ENCODE results near the gene ATRNL1. TPM values are rescaled to one million over a fixed set of nuclear protein-coding genes. Genes with fewer than 3 reads are reported as not detected.
"Not testable (repeated sequence)": the region's sequence is repeated elsewhere in the genome, so short reads cannot be mapped to it uniquely, and the experiment has no call there.

Gene ATRNL1
- total and polyA plus RNA-seq, 4 donors: 2.6 to 41.0 (median 15.1) TPM

DNA sequence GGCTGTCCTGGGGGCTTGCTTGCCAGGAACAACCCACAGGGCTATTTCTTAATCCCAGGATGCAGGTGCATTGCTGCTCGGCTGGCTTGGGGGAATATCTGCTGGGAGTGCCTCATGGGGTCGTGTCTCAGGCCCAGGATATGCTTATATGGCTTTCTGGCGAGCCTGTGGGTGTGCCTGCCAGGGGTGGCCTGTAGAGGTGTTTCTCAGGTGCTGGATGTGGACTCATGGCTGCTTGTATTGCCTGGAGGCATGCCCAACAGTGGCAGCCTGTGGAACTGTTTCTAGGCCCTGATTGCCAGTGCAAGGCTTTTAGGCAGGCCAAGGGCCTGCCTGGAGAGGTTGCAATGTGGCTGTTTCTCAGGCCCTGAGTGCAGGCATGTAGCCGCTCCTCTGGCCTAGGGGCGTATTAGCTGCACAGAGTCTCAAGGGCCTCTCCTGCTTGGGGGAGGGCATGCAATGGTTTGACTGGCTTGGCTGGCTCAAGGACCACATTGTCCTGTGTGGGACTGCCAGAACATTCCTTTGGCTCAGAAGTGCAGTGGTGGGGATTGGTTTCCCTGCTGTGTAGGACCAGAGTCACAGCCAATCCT, 202.1 kb downstream of the ATRNL1 start:
- peaks cover 0 to 2% of the 10 kb centered on the region in 2 donors for H3K36me3 ChIP-seq (ENCODE audit: control insufficient read depth in 1 of 2, insufficient read depth in 2 of 2, low read length in 1 of 2)
- WGBS, 2 donors: 81 to 88% methylated on average over 5 of the region's 5 CpGs
- no peaks in the 10 kb centered on the region for H3K27me3 ChIP-seq (ENCODE audit: control insufficient read depth in 1 of 2, insufficient read depth in 2 of 2, low read length in 1 of 2)
- no peak for ATAC-seq (ENCODE audit: low FRiP score)
- H3K4me3 ChIP-seq (ENCODE audit: low read length in 2 of 2): no peak overlapping the region
- H3K27ac ChIP-seq (ENCODE audit: low read depth in 1 of 2, low read length in 2 of 2): no peak overlapping the region
- intact Hi-C loops (cut with DNase I): no loop called here
- DNase-seq: peak in 1 of 2 donors; percentile 53
- H3K4me1 ChIP-seq (ENCODE audit: control insufficient read depth in 1 of 2, insufficient read depth in 2 of 2, low read length in 2 of 2): no peaks in the 10 kb centered on the region
- peaks cover 3% of the 10 kb centered on the region for H3K9me3 ChIP-seq (ENCODE audit: control insufficient read depth, low read length)

DNA sequence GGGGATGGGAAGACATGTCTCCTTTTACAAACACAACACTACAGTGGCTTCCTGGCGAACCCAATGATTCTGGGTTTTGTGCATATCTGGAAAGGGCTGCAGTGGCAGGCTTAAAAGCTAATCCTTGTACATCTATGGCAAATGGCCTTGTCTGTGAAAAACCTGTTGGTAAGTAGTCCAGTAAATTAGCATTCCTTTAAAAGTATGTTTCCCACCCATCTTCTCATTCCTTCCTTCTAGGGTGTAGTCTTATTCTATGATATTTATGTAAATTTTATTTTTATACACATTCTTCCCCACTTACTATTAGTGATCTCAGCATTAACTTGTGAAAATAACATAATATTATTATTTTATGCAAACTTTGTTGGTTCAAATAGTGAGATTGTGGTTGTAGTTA, 206.9 kb downstream of the ATRNL1 start:
- no peaks in the 10 kb centered on the region for H3K9me3 ChIP-seq (ENCODE audit: control insufficient read depth, low read length)
- ATAC-seq (ENCODE audit: low FRiP score) (no peak), DNase-seq (no peak)
- no peaks in the 10 kb centered on the region for H3K36me3 ChIP-seq (ENCODE audit: control insufficient read depth in 1 of 2, insufficient read depth in 2 of 2, low read length in 1 of 2)
- H3K4me1 ChIP-seq (ENCODE audit: control insufficient read depth in 1 of 2, insufficient read depth in 2 of 2, low read length in 2 of 2): no peaks in the 10 kb centered on the region
- no peak overlapping the region for H3K27ac ChIP-seq (ENCODE audit: low read depth in 1 of 2, low read length in 2 of 2)
- 80 to 82% methylated on average over 1 of the region's 1 CpG for WGBS, 2 donors
- intact Hi-C loops (cut with DNase I): no loop called here
- H3K27me3 ChIP-seq (ENCODE audit: control insufficient read depth in 1 of 2, insufficient read depth in 2 of 2, low read length in 1 of 2): no peaks in the 10 kb centered on the region
- H3K4me3 ChIP-seq (ENCODE audit: low read length in 2 of 2): no peak overlapping the region

DNA sequence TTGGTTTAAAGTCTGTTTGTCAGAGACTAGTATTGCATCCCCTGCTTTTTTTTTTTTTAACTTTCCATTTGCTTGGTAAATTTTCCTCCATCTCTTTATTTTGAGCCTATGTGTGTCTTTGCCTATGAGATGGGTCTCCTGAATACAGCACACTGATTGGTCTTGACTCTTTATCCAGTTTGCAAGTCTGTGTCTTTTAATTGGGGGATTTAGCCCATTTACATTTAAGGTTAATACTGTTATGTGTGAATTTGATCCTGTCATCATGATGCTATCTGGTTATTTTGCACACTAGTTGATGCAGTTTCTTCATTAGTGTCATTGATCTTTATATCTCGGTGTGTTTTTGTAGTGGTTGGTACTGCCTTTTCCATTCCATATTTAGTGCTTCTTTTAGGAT, 226.5 kb downstream of the ATRNL1 start:
- ATAC-seq (ENCODE audit: low FRiP score); H3K4me1 ChIP-seq (ENCODE audit: control insufficient read depth in 1 of 2, insufficient read depth in 2 of 2, low read length in 2 of 2): not testable (repeated sequence)
- WGBS, 2 donors: 98 to 100% methylated on average over 1 of the region's 1 CpG

DNA sequence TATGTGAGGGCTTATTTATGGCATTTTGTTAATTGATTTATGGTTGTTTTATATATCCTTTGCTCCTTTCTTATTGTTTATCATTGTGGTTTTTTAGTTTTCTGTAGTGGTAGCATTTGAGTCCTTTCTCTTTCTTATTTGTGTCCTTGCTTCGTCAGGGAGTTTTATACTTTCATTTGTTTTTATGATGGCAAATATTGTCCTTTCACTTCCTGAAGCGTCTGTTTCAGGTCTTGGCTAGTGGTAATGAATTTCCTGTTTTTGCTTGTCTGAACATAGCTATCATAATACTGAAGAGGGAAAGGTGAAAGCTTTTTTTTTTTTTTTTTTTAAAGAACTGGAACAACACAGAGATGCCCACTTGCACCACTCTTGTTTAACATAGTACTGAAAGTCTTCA, 228.2 kb downstream of the ATRNL1 start:
- intact Hi-C loops (cut with DNase I): no loop called here
- Histone ChIP-seq H3K4me3 (ENCODE audit: low read length in 2 of 2) (no peak overlapping the region), H3K27ac (ENCODE audit: low read depth in 1 of 2, low read length in 2 of 2) (no peak overlapping the region), H3K36me3 (ENCODE audit: control insufficient read depth in 1 of 2, insufficient read depth in 2 of 2, low read length in 1 of 2) (no peaks in the 10 kb centered on the region), H3K4me1 (ENCODE audit: control insufficient read depth in 1 of 2, insufficient read depth in 2 of 2, low read length in 2 of 2) (no peaks in the 10 kb centered on the region), H3K27me3 (ENCODE audit: control insufficient read depth in 1 of 2, insufficient read depth in 2 of 2, low read length in 1 of 2) (no peaks in the 10 kb centered on the region), H3K9me3 (ENCODE audit: control insufficient read depth, low read length) (peaks cover 1% of the 10 kb centered on the region)
- DNase-seq (no peak), ATAC-seq (ENCODE audit: low FRiP score) (no peak)
- 49 to 56% methylated on average over 2 of the region's 2 CpGs for WGBS, 2 donors

More for the DNA sequence above, 226.5 kb downstream of the ATRNL1 start:
- intact Hi-C loops (cut with DNase I); H3K4me3 ChIP-seq (ENCODE audit: low read length in 2 of 2); H3K27me3 ChIP-seq (ENCODE audit: control insufficient read depth in 1 of 2, insufficient read depth in 2 of 2, low read length in 1 of 2); H3K9me3 ChIP-seq (ENCODE audit: control insufficient read depth, low read length); H3K27ac ChIP-seq (ENCODE audit: low read depth in 1 of 2, low read length in 2 of 2); H3K36me3 ChIP-seq (ENCODE audit: control insufficient read depth in 1 of 2, insufficient read depth in 2 of 2, low read length in 1 of 2); DNase-seq: not testable (repeated sequence)

DNA sequence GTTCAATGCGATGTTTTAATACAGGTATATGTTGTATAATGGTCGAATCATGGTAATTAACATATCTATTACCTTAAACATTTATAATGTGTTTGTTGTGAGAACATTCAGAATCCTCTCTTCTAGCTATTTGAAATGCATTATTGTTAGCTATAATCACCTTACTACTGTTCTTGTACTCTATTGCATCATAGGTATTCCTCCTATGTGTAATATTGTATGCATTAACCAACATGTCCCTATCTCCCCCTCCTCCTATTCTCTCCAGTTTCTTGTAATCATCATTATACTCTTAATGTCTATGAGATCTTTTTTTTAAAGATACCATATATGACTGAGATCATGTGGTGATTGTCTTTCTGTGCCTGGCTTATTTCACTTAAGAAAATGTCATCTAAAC, 235.2 kb downstream of the ATRNL1 start:
- DNase-seq (no peak), ATAC-seq (ENCODE audit: low FRiP score) (no peak)
- Histone ChIP-seq H3K4me1 (ENCODE audit: control insufficient read depth in 1 of 2, insufficient read depth in 2 of 2, low read length in 2 of 2) (no peaks in the 10 kb centered on the region), H3K27me3 (ENCODE audit: control insufficient read depth in 1 of 2, insufficient read depth in 2 of 2, low read length in 1 of 2) (no peaks in the 10 kb centered on the region), H3K27ac (ENCODE audit: low read depth in 1 of 2, low read length in 2 of 2) (no peak overlapping the region), H3K36me3 (ENCODE audit: control insufficient read depth in 1 of 2, insufficient read depth in 2 of 2, low read length in 1 of 2) (no peaks in the 10 kb centered on the region), H3K4me3 (ENCODE audit: low read length in 2 of 2) (no peak overlapping the region), H3K9me3 (ENCODE audit: control insufficient read depth, low read length) (peaks cover 1% of the 10 kb centered on the region)
- intact Hi-C loops (cut with DNase I): no loop called here
- WGBS, 2 donors: 90 to 94% methylated on average over 2 of the region's 2 CpGs

DNA sequence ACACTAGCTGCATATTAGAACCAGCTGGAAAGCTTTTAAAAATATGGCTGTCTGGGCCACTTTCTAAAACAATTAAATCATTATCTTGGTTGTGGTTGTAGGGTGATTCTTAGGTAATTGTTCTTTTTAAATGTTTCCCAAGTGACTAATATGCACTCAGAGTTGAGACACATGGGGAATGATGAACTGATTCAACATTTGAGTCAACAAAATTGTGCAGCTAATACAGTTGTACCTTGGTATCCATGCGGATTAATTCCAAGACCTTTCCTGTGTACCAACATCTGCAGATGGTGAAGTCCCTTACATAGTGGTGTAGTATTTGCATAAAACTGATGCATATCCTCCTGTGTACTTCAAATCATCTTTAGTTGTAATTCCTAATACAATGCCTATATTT, 242.2 kb downstream of the ATRNL1 start:
- WGBS, 2 donors: 71 to 86% methylated on average over 1 of the region's 1 CpG
- H3K4me1 ChIP-seq (ENCODE audit: control insufficient read depth in 1 of 2, insufficient read depth in 2 of 2, low read length in 2 of 2): no peaks in the 10 kb centered on the region
- DNase-seq: no peak
- intact Hi-C loops (cut with DNase I): no loop called here
- peaks cover 1% of the 10 kb centered on the region for H3K9me3 ChIP-seq (ENCODE audit: control insufficient read depth, low read length)
- ATAC-seq (ENCODE audit: low FRiP score): no peak
- no peaks in the 10 kb centered on the region for H3K36me3 ChIP-seq (ENCODE audit: control insufficient read depth in 1 of 2, insufficient read depth in 2 of 2, low read length in 1 of 2)
- no peak overlapping the region for H3K4me3 ChIP-seq (ENCODE audit: low read length in 2 of 2)
- H3K27me3 ChIP-seq (ENCODE audit: control insufficient read depth in 1 of 2, insufficient read depth in 2 of 2, low read length in 1 of 2): no peaks in the 10 kb centered on the region
- no peak overlapping the region for H3K27ac ChIP-seq (ENCODE audit: low read depth in 1 of 2, low read length in 2 of 2)

DNA sequence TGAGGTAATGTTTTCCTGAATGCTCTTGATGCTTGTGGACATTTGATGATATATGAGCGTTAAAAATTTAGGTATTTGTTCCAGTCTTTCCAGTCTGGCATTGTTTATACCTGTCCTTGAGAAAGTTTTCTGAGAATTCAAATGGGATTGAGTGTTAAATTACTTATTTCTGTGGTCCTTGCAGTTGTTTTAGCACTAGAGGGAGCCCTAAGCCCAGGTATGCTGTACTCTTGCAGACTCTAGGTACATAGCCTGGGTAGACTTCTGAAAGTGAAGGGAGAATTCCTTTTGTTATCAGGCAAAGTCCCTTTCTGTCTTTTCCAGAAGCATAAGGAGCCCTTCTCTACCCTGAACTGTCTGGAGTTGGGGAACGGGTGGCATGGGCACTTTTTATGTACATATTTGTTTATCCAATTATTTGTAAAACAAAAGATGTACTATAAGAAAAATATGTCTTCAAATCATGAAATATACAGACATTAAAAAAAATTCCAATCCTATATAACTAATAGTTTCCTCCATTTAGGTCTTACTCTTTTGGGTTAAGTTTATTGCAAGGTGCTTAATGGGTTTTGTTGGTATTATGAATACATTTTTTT, 262.1 kb downstream of the ATRNL1 start:
- Histone ChIP-seq H3K27ac (ENCODE audit: low read depth in 1 of 2, low read length in 2 of 2) (no peak overlapping the region), H3K9me3 (ENCODE audit: control insufficient read depth, low read length) (no peaks in the 10 kb centered on the region), H3K4me1 (ENCODE audit: control insufficient read depth in 1 of 2, insufficient read depth in 2 of 2, low read length in 2 of 2) (no peaks in the 10 kb centered on the region), H3K27me3 (ENCODE audit: control insufficient read depth in 1 of 2, insufficient read depth in 2 of 2, low read length in 1 of 2) (no peaks in the 10 kb centered on the region), H3K4me3 (ENCODE audit: low read length in 2 of 2) (no peak overlapping the region), H3K36me3 (ENCODE audit: control insufficient read depth in 1 of 2, insufficient read depth in 2 of 2, low read length in 1 of 2) (no peaks in the 10 kb centered on the region)
- 8 to 12% methylated on average over 2 of the region's 2 CpGs for WGBS, 2 donors
- DNase-seq (no peak), ATAC-seq (ENCODE audit: low FRiP score) (no peak)
- intact Hi-C loops (cut with DNase I): loop anchor here (2.0 to 10.0 kb wide), 3 partner anchors 930 to 1032 kb away; no protein-coding TSS in a partner anchor

DNA sequence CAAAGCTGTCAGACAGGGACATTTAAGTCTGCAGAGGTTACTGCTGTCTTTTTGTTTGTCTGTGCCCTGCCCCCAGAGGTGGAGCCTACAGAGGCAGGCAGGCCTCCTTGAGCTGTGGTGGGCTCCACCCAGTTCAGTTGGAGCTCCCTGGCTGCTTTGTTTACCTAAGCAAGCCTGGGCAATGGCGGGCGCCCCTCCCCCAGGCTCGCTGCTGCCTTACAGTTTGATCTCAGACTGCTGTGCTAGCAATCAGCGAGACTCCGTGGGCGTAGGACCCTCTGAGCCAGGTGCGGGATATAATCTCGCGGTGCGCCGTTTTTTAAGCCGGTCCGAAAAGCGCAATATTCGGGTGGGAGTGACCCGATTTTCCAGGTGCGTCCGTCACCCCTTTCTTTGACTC, 274.8 kb downstream of the ATRNL1 start:
- H3K27ac ChIP-seq (ENCODE audit: low read depth in 1 of 2, low read length in 2 of 2); intact Hi-C loops (cut with DNase I); ATAC-seq (ENCODE audit: low FRiP score); H3K27me3 ChIP-seq (ENCODE audit: control insufficient read depth in 1 of 2, insufficient read depth in 2 of 2, low read length in 1 of 2); H3K4me3 ChIP-seq (ENCODE audit: low read length in 2 of 2); DNase-seq; H3K4me1 ChIP-seq (ENCODE audit: control insufficient read depth in 1 of 2, insufficient read depth in 2 of 2, low read length in 2 of 2); H3K36me3 ChIP-seq (ENCODE audit: control insufficient read depth in 1 of 2, insufficient read depth in 2 of 2, low read length in 1 of 2); H3K9me3 ChIP-seq (ENCODE audit: control insufficient read depth, low read length): not testable (repeated sequence)
- 91 to 94% methylated on average over 13 to 18 of the region's 18 CpGs for WGBS, 2 donors

DNA sequence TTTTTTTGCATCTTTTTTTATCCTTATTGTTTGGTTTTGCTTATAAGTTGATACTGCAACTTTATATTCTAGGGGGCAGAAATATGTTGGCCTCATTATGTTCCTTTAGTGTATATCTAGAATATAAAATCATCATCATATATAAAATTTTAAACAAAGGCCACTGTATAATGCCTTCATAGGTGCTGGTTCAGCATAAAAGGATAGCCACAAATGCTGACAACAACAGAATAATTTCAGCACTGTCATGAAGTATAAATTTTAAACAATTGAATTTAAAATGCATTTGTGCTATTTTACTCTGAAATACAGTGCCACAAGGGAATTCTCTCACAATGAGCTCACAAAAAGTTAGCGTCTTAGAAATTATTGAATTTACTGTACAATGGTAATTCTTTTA, 285.9 kb downstream of the ATRNL1 start:
- no peak overlapping the region for H3K27ac ChIP-seq (ENCODE audit: low read depth in 1 of 2, low read length in 2 of 2)
- H3K4me3 ChIP-seq (ENCODE audit: low read length in 2 of 2): no peak overlapping the region
- intact Hi-C loops (cut with DNase I): no loop called here
- no peaks in the 10 kb centered on the region for H3K9me3 ChIP-seq (ENCODE audit: control insufficient read depth, low read length)
- H3K36me3 ChIP-seq (ENCODE audit: control insufficient read depth in 1 of 2, insufficient read depth in 2 of 2, low read length in 1 of 2): no peaks in the 10 kb centered on the region
- ATAC-seq (ENCODE audit: low FRiP score) (no peak), DNase-seq (no peak)
- H3K27me3 ChIP-seq (ENCODE audit: control insufficient read depth in 1 of 2, insufficient read depth in 2 of 2, low read length in 1 of 2): no peaks in the 10 kb centered on the region
- no peaks in the 10 kb centered on the region for H3K4me1 ChIP-seq (ENCODE audit: control insufficient read depth in 1 of 2, insufficient read depth in 2 of 2, low read length in 2 of 2)
- WGBS, 2 donors: 75 to 88% methylated on average over 1 of the region's 1 CpG

Measured in aorta (tissue), 5 donors.